CD14-positive monocyte (primary cell): ENCODE data around the gene ACD. TPM values are rescaled to one million over a fixed set of nuclear protein-coding genes. Genes with fewer than 3 reads are reported as not detected.
A peak's percentile ranks its signal among the peaks of the same experiment; 100 is the strongest.

Experiments
- DNase-seq, 3 donors: peaks; one replicate each; pipeline ENCODE4 v3.0.0-alpha.2; 2011 to 2022
- H2AFZ ChIP-seq: 2 replicates; pipeline ENCODE4 v1.6.0; 2012; ENCODE audit warnings: mild to moderate bottlenecking, low read depth, low read length, inconsistent platforms; ENCODE audit not compliant: insufficient read depth, poor library complexity, severe bottlenecking
- H3K27ac ChIP-seq, 2 donors: 1 replicate in 1 of 2; 2 replicates in 1 of 2; pipeline ENCODE4 v1.5.1; 2012 to 2013; ENCODE audit warnings: low read length in 2 of 2, control low read depth in 1 of 2, inconsistent platforms in 1 of 2, low read depth in 1 of 2, mild to moderate bottlenecking in 1 of 2
- H3K27me3 ChIP-seq, 2 donors: one replicate each; pipeline versions ENCODE4 v1.6.0 to v1.6.1; 2011 to 2013; ENCODE audit warnings: low read length in 2 of 2; ENCODE audit not compliant: control insufficient read depth in 2 of 2, insufficient read depth in 2 of 2
- H3K36me3 ChIP-seq, 2 donors: replicated peaks in 1 of 2; 1 replicate in 1 of 2; 2 replicates in 1 of 2; pipeline versions ENCODE4 v1.5.1 to v1.6.1; 2012 to 2013; ENCODE audit warnings: low read length in 2 of 2, control low read depth in 1 of 2, inconsistent platforms in 1 of 2, mild to moderate bottlenecking in 1 of 2; ENCODE audit not compliant: insufficient read depth in 2 of 2, control insufficient read depth in 1 of 2
- H3K4me1 ChIP-seq, 2 donors: 1 replicate in 1 of 2; 2 replicates in 1 of 2; pipeline versions ENCODE4 v1.5.1 to v1.6.1; 2012 to 2013; ENCODE audit warnings: low read length in 2 of 2, control low read depth in 1 of 2, inconsistent platforms in 1 of 2, mild to moderate bottlenecking in 1 of 2, moderate library complexity in 1 of 2; ENCODE audit not compliant: insufficient read depth in 2 of 2, control insufficient read depth in 1 of 2
- H3K4me2 ChIP-seq: replicated peaks from 2 replicates; pipeline ENCODE3; 2012; ENCODE audit warnings: low read length, moderate library complexity, mild to moderate bottlenecking; ENCODE audit not compliant: poor library complexity, severe bottlenecking; ENCODE audit errors: extremely low read depth
- H3K4me3 ChIP-seq, 3 experiments: fragments of 200-600 bp in 1 of 3; sonication (generic) in 1 of 3; replicated peaks in 1 of 3; 1 replicate in 2 of 3; 2 replicates in 1 of 3; pipeline ENCODE4 v1.5.1; 2011 to 2013; ENCODE audit warnings: low read length in 3 of 3, mild to moderate bottlenecking in 3 of 3, control low read depth in 2 of 3, low read depth in 2 of 3, inconsistent platforms in 1 of 3, moderate library complexity in 1 of 3
- H3K79me2 ChIP-seq: 2 replicates; pipeline ENCODE4 v1.6.0; 2012; ENCODE audit warnings: mild to moderate bottlenecking, control low read depth, inconsistent platforms, low read length, moderate library complexity; ENCODE audit not compliant: insufficient read depth
- H3K9ac ChIP-seq: 2 replicates; pipeline ENCODE4 v1.6.0; 2017; ENCODE audit warnings: low read length, mild to moderate bottlenecking; ENCODE audit not compliant: insufficient read depth, poor library complexity, severe bottlenecking
- H3K9me3 ChIP-seq, 2 donors: replicated peaks in 1 of 2; 1 replicate in 1 of 2; 2 replicates in 1 of 2; pipeline versions ENCODE4 v1.5.1 to v1.6.1; 2012 to 2013; ENCODE audit warnings: low read length in 2 of 2, control low read depth in 1 of 2; ENCODE audit not compliant: control insufficient read depth in 1 of 2, insufficient read depth in 1 of 2
- H4K20me1 ChIP-seq: 2 replicates; pipeline ENCODE4 v1.6.0; 2012; ENCODE audit warnings: mild to moderate bottlenecking, low read length, control low read depth, moderate library complexity; ENCODE audit not compliant: insufficient read depth
- H3K27ac Mint-ChIP-seq, 7 donors: one replicate each; pipeline ENCODE4 v1.8.0; 2020; ENCODE audit warnings: mild to moderate bottlenecking in 7 of 7, mixed read lengths in 7 of 7, moderate library complexity in 6 of 7, inconsistent platforms in 2 of 7
- H3K27me3 Mint-ChIP-seq, 3 donors: one replicate each; pipeline ENCODE4 v1.8.0; 2021 to 2022; ENCODE audit warnings: low read depth in 3 of 3, mild to moderate bottlenecking in 3 of 3, mixed read lengths in 3 of 3, moderate library complexity in 3 of 3, inconsistent platforms in 1 of 3
- H3K36me3 Mint-ChIP-seq, 2 donors: one replicate each; pipeline ENCODE4 v1.8.0; 2020; ENCODE audit warnings: mixed read lengths in 2 of 2, inconsistent platforms in 1 of 2, mild to moderate bottlenecking in 1 of 2
- H3K4me1 Mint-ChIP-seq: one replicate; pipeline ENCODE4 v1.8.0; 2020; ENCODE audit warnings: mild to moderate bottlenecking, mixed read lengths
- H3K4me3 Mint-ChIP-seq, 2 donors: one replicate each; pipeline ENCODE4 v1.8.0; 2020; ENCODE audit warnings: mild to moderate bottlenecking in 2 of 2, mixed read lengths in 2 of 2, moderate library complexity in 1 of 2
- H3K9me3 Mint-ChIP-seq, 7 donors: one replicate each; pipeline ENCODE4 v1.8.0; 2020 to 2022; ENCODE audit warnings: mixed read lengths in 7 of 7, mild to moderate bottlenecking in 6 of 7, moderate library complexity in 6 of 7, inconsistent platforms in 2 of 7
- CTCF ChIP-seq: fragments of 200-600 bp; IDR thresholded peaks from one replicate; pipeline ENCODE4 v1.8.0; 2022; ENCODE audit warnings: antibody characterized with exemption, mild to moderate bottlenecking
- WGBS: methylation state at CpG from one replicate; pipeline ENCODE4 v1.1.5; 2013; ENCODE audit warnings: missing lambda C conversion rate; ENCODE audit not compliant: insufficient coverage; 5-methylcytosine and 5-hydroxymethylcytosine counted together
- intact Hi-C, 2 donors: fragments of 100-400 bp; cut with micrococcal nuclease; formaldehyde crosslinking; loops; one replicate each; pipeline versions ENCODE4 v1.15.0 to v1.15.1; 2023
- polyA plus RNA-seq, 3 donors: library from polyadenylated mRNA; depleted of rRNA in 1 of 3; unstranded in 2 of 3; stranded (reverse) in 1 of 3; fragments of 300-500 nt in 2 of 3; fragments of >200 nt in 1 of 3; fragmentation: Illumina TruSeq in 2 of 3; gene quantifications; 1 replicate in 2 of 3; 2 replicates in 1 of 3; pipeline ENCODE4 v1.2.3, GENCODE V29; 2012 to 2021

ACD gene
- polyA plus RNA-seq, 3 donors = 11.8 to 26.0 (median 14.9) TPM

- Histone ChIP-seq H3K9ac (no peak overlapping the region), H3K4me1 (no peaks in the 10 kb centered on the region), H2AFZ (no peak overlapping the region), H3K36me3 (peaks cover 56 to 75% of the 10 kb centered on the region in 2 donors), H3K9me3 (no peaks in the 10 kb centered on the region), H3K4me2 (no peak overlapping the region), H3K4me3 (no peak overlapping the region), H3K27ac (no peak overlapping the region), H3K79me2 (no peaks in the 10 kb centered on the region), H3K27me3 (no peaks in the 10 kb centered on the region), H4K20me1 (no peaks in the 10 kb centered on the region)
- H3K27me3 Mint-ChIP-seq = peaks cover 0 to 2% (median 2%) of the 10 kb centered on the region in 3 donors
- H3K27ac Mint-ChIP-seq = no peak overlapping the region
- no CpG with 5 or more reads among the region's 12 CpGs for WGBS
- DNase-seq = no peak
- H3K4me1 Mint-ChIP-seq = no peaks in the 10 kb centered on the region
- no peak overlapping the region for H3K4me3 Mint-ChIP-seq
- no peaks in the 10 kb centered on the region for H3K9me3 Mint-ChIP-seq
- no peak for TF ChIP-seq CTCF
- intact Hi-C loops = no loop called here
- H3K36me3 Mint-ChIP-seq = peaks cover 56 to 78% of the 10 kb centered on the region in 2 donors
Observed at GRCh38 chr16:67637625-67638024, 22.4 kb downstream of the ACD start.

- no peak for TF ChIP-seq CTCF
- H3K9ac ChIP-seq = no peak overlapping the region
- Mint-ChIP-seq H3K9me3 (no peaks in the 10 kb centered on the region), H3K27me3 (peaks cover 0 to 2% (median 0%) of the 10 kb centered on the region in 3 donors), H3K36me3 (peaks cover 65 to 87% of the 10 kb centered on the region in 2 donors), H3K4me3 (no peak overlapping the region), H3K27ac (peak overlapping the region in 2 of 7 donors; percentile 15 to 27), H3K4me1 (no peaks in the 10 kb centered on the region)
- 97% methylated on average over 8 of the region's 8 CpGs for WGBS
- no peaks in the 10 kb centered on the region for H3K4me1 ChIP-seq
- no peaks in the 10 kb centered on the region for H3K79me2 ChIP-seq
- no peak overlapping the region for H3K4me3 ChIP-seq
- no peak overlapping the region for H3K4me2 ChIP-seq
- H4K20me1 ChIP-seq = peaks cover 4% of the 10 kb centered on the region
- H3K9me3 ChIP-seq = no peaks in the 10 kb centered on the region
- intact Hi-C loops = no loop called here
- no peak overlapping the region for H2AFZ ChIP-seq
- DNase-seq = no peak
- peaks cover 65 to 84% of the 10 kb centered on the region in 2 donors for H3K36me3 ChIP-seq
- no peaks in the 10 kb centered on the region for H3K27me3 ChIP-seq
- H3K27ac ChIP-seq = no peak overlapping the region
Observed at GRCh38 chr16:67636713-67637112, 23.3 kb downstream of the ACD start.
